K562 (cell line): ENCODE data around the gene CCDC17. TPM values are rescaled to one million over a fixed set of nuclear protein-coding genes. Genes with fewer than 3 reads are reported as not detected.

ENCODE experiments used
- FOSL1 ChIP-seq: fragments of 200-800 bp; sonication (Bioruptor generic); conservative IDR thresholded peaks from 2 replicates; pipeline ENCODE4 v1.6.1; 2016; ENCODE audit warnings: missing genetic modification characterization, missing compliant biosample characterization
- GATAD2B ChIP-seq: fragments of 450-650 bp; IDR thresholded peaks from 2 replicates; pipeline ENCODE4 v1.6.1; 2017; ENCODE audit warnings: mild to moderate bottlenecking, borderline replicate concordance
- JUN ChIP-seq, 2 experiments: sonication (generic) in 1 of 2; formaldehyde crosslinking in 1 of 2; IDR thresholded peaks; 2 replicates each; pipeline versions ENCODE4 v1.6.1 to v1.8.0; 2012 to 2022; ENCODE audit warnings: borderline replicate concordance in 2 of 2, mild to moderate bottlenecking in 2 of 2, improper control_type of control experiment in 1 of 2, low read depth in 1 of 2, low read length in 1 of 2, missing genetic modification reagents in 1 of 2
- NFYB ChIP-seq: IDR thresholded peaks from 2 replicates; pipeline ENCODE4 v1.6.1; 2011; ENCODE audit warnings: mild to moderate bottlenecking, moderate library complexity; ENCODE audit not compliant: insufficient read length; ENCODE audit errors: extremely low read depth
- NR1H2 ChIP-seq: sonication (generic); formaldehyde crosslinking; IDR thresholded peaks from 2 replicates; pipeline ENCODE4 v1.4.0; 2020; ENCODE audit warnings: mild to moderate bottlenecking, missing genetic modification reagents
- POLR2A ChIP-seq: fragments of 450-650 bp; conservative IDR thresholded peaks from 2 replicates; pipeline ENCODE4 v1.6.1; 2016
- SMARCA4 ChIP-seq: fragments of 450-650 bp; IDR thresholded peaks from 2 replicates; pipeline ENCODE4 v1.6.1; 2016
- SMARCB1 ChIP-seq: IDR thresholded peaks from 2 replicates; pipeline ENCODE4 v1.6.1; 2011; ENCODE audit warnings: improper control_type of control experiment, low read depth; ENCODE audit not compliant: insufficient read length
- TAF7 ChIP-seq: fragments of 450-650 bp; IDR thresholded peaks from 2 replicates; pipeline ENCODE4 v1.6.1; 2016; ENCODE audit warnings: missing genetic modification characterization, missing compliant biosample characterization
- THRA ChIP-seq: fragments of 450-650 bp; IDR thresholded peaks from 2 replicates; pipeline ENCODE4 v1.6.1; 2017; ENCODE audit warnings: mild to moderate bottlenecking, moderate library complexity
- ZNF41 ChIP-seq: fragments of 250-450 bp; sonication (Bioruptor Pico); conservative IDR thresholded peaks from 2 replicates; pipeline ENCODE4 v1.4.0; 2020; ENCODE audit warnings: mild to moderate bottlenecking
- ZNF584 ChIP-seq: fragments of 200-800 bp; sonication (Bioruptor generic); IDR thresholded peaks from 2 replicates; pipeline ENCODE4 v1.6.1; 2016; ENCODE audit warnings: low read depth, mild to moderate bottlenecking, missing genetic modification characterization, missing compliant biosample characterization
- ZNF589 ChIP-seq: fragments of 200-800 bp; sonication (Bioruptor generic); IDR thresholded peaks from 2 replicates; pipeline ENCODE4 v1.6.1; 2016; ENCODE audit warnings: low read depth, missing genetic modification characterization, missing compliant biosample characterization
- polyA plus RNA-seq, 8 experiments: library from polyadenylated mRNA; depleted of rRNA in 4 of 8; stranded (reverse) in 5 of 8; unstranded in 3 of 8; fragments of >200 nt; fragmentation: Nextera tagmentation in 2 of 8; fragmentation: Illumina TruSeq in 1 of 8; extraction: Ambion mirVana in 2 of 8; extraction: Trizol in 1 of 8; gene quantifications; 2 replicates each; pipeline versions ENCODE4 v1.2.1 to v1.2.3, GENCODE V29; 2011 to 2014; ENCODE audit warnings: inconsistent platforms in 1 of 8, missing spikeins in 1 of 8
- total RNA-seq, 7 experiments: library from RNA; depleted of rRNA in 6 of 7; stranded (reverse); fragments of >200 nt in 6 of 7; fragmentation: Illumina TruSeq in 2 of 7; extraction: Trizol in 2 of 7; gene quantifications; 2 replicates each; pipeline versions ENCODE4 v1.2.1 to v1.2.3, GENCODE V29; 2011 to 2021; ENCODE audit warnings: low replicate concordance in 1 of 7
- TF ChIP-seq, protein P1 (sequence below): fragments of 450-650 bp; IDR thresholded peaks from 2 replicates; pipeline ENCODE4 v1.7.1; 2018; ENCODE audit warnings: mild to moderate bottlenecking, low read depth; ENCODE audit not compliant: partially characterized antibody
- TF ChIP-seq, protein P2 (sequence below): fragments of 450-650 bp; formaldehyde crosslinking; IDR thresholded peaks from 2 replicates; pipeline ENCODE4 v1.4.0; 2020; ENCODE audit warnings: mild to moderate bottlenecking, moderate library complexity
- TF ChIP-seq, protein P3 (sequence below): fragments of 250-450 bp; sonication (Bioruptor Pico); IDR thresholded peaks from 2 replicates; pipeline ENCODE4 v1.9.0; 2021; ENCODE audit warnings: mild to moderate bottlenecking
- TF ChIP-seq, protein P4 (sequence below): sonication (generic); formaldehyde crosslinking; IDR thresholded peaks from 2 replicates; pipeline ENCODE4 v1.8.1; 2022; ENCODE audit warnings: missing genetic modification reagents
- TF ChIP-seq, protein P5 (sequence below): fragments of 200-400 bp; formaldehyde crosslinking; IDR thresholded peaks from 2 replicates; pipeline ENCODE4 v1.6.1; 2017; ENCODE audit warnings: mild to moderate bottlenecking, low read depth, low read length, moderate library complexity

CCDC17 gene
- total and polyA plus RNA-seq, 9 of the 15 experiments (the other 6 are each of a cell fraction or from before 2014, with no cell fraction given), result 0.20 to 2.4 (median 0.85) TPM

DNA sequence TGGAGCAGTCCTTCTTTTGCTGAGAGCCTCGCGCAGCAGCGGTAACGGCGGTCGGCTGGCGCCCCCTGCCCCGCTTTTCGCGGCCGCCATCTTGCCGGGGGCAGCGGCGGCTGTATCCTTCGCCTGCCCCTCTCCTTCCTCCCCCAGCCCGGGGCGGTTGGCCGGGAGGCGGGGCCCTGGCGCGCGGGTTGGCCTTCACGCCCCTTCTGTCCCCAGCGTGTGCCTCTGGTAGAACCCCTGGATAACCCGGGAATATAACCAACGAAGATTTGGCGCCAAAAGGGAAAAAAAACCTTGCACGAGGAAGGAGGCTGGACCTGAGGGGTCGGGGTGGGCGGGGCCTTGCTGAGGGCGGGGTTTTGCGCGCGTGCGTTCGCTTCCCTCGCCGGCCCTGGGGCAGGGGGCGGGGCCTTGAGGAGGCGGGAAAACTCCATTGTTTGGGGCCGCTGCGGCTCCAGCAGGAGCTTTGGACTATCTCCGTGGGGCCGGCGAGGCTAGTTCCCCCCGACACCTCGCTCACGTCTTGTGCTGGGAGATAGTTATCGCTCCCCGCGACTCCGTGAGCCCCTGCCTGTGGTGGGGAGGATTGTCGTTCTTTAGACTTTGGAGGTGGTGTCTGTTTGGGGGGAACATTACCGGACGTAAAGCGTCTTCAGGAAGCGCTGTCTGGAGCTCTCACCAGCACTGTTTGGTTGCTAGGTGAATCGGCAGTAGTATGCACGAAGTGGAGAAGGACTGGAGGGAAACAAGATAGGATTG lies 39.3 kb downstream of the CCDC17 start (continued):
- TF ChIP-seq, protein P1, sequence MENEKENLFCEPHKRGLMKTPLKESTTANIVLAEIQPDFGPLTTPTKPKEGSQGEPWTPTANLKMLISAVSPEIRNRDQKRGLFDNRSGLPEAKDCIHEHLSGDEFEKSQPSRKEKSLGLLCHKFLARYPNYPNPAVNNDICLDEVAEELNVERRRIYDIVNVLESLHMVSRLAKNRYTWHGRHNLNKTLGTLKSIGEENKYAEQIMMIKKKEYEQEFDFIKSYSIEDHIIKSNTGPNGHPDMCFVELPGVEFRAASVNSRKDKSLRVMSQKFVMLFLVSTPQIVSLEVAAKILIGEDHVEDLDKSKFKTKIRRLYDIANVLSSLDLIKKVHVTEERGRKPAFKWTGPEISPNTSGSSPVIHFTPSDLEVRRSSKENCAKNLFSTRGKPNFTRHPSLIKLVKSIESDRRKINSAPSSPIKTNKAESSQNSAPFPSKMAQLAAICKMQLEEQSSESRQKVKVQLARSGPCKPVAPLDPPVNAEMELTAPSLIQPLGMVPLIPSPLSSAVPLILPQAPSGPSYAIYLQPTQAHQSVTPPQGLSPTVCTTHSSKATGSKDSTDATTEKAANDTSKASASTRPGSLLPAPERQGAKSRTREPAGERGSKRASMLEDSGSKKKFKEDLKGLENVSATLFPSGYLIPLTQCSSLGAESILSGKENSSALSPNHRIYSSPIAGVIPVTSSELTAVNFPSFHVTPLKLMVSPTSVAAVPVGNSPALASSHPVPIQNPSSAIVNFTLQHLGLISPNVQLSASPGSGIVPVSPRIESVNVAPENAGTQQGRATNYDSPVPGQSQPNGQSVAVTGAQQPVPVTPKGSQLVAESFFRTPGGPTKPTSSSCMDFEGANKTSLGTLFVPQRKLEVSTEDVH, result peak; percentile 96
- TF ChIP-seq ZNF589 (CRISPR knock-in tag), result no peak
- TF ChIP-seq, protein P2, sequence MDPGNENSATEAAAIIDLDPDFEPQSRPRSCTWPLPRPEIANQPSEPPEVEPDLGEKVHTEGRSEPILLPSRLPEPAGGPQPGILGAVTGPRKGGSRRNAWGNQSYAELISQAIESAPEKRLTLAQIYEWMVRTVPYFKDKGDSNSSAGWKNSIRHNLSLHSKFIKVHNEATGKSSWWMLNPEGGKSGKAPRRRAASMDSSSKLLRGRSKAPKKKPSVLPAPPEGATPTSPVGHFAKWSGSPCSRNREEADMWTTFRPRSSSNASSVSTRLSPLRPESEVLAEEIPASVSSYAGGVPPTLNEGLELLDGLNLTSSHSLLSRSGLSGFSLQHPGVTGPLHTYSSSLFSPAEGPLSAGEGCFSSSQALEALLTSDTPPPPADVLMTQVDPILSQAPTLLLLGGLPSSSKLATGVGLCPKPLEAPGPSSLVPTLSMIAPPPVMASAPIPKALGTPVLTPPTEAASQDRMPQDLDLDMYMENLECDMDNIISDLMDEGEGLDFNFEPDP (CRISPR knock-in tag), result no peak
- TF ChIP-seq POLR2A, result no peak
- TF ChIP-seq JUN (IDR thresholded peaks at IDR 0.05; ENCODE audit: borderline replicate concordance, low read depth, low read length), result no peak; the same call in 1 of the 2 replicates
- TF ChIP-seq JUN (CRISPR knock-in tag; IDR thresholded peaks at IDR 0.05; ENCODE audit: borderline replicate concordance), result no peak
- TF ChIP-seq FOSL1 (tag), result no peak
- no peak for TF ChIP-seq GATAD2B
- no peak for TF ChIP-seq TAF7 (tag)
- TF ChIP-seq, protein P3, sequence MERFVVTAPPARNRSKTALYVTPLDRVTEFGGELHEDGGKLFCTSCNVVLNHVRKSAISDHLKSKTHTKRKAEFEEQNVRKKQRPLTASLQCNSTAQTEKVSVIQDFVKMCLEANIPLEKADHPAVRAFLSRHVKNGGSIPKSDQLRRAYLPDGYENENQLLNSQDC (CRISPR knock-in tag), result no peak
- TF ChIP-seq, protein P4, sequence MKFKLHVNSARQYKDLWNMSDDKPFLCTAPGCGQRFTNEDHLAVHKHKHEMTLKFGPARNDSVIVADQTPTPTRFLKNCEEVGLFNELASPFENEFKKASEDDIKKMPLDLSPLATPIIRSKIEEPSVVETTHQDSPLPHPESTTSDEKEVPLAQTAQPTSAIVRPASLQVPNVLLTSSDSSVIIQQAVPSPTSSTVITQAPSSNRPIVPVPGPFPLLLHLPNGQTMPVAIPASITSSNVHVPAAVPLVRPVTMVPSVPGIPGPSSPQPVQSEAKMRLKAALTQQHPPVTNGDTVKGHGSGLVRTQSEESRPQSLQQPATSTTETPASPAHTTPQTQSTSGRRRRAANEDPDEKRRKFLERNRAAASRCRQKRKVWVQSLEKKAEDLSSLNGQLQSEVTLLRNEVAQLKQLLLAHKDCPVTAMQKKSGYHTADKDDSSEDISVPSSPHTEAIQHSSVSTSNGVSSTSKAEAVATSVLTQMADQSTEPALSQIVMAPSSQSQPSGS (CRISPR knock-in tag), result peak; percentile 8; the same call in 1 of the 2 replicates
- no peak for TF ChIP-seq THRA
- TF ChIP-seq SMARCA4, result peak; percentile 30; the same call in 1 of the 2 replicates
- no peak for TF ChIP-seq NR1H2 (CRISPR knock-in tag)
- no peak for TF ChIP-seq ZNF41 (CRISPR knock-in tag)
- TF ChIP-seq NFYB, result no peak
- TF ChIP-seq ZNF584 (CRISPR knock-in tag), result no peak
- TF ChIP-seq, protein P5, sequence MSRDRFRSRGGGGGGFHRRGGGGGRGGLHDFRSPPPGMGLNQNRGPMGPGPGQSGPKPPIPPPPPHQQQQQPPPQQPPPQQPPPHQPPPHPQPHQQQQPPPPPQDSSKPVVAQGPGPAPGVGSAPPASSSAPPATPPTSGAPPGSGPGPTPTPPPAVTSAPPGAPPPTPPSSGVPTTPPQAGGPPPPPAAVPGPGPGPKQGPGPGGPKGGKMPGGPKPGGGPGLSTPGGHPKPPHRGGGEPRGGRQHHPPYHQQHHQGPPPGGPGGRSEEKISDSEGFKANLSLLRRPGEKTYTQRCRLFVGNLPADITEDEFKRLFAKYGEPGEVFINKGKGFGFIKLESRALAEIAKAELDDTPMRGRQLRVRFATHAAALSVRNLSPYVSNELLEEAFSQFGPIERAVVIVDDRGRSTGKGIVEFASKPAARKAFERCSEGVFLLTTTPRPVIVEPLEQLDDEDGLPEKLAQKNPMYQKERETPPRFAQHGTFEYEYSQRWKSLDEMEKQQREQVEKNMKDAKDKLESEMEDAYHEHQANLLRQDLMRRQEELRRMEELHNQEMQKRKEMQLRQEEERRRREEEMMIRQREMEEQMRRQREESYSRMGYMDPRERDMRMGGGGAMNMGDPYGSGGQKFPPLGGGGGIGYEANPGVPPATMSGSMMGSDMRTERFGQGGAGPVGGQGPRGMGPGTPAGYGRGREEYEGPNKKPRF, result no peak
- no peak for TF ChIP-seq SMARCB1
